Cardiac septum (tissue), 1 donor: ENCODE data around the gene TMPRSS4. TPM values are rescaled to one million over a fixed set of nuclear protein-coding genes. Genes with fewer than 3 reads are reported as not detected.

Experiments
- DNase-seq: peaks from one replicate; pipeline ENCODE4 v3.0.0-alpha.2; 2020; ENCODE audit warnings: low spot score
- intact Hi-C: fragments of 100-400 bp; cut with DNase I; formaldehyde crosslinking; loops from one replicate; pipeline ENCODE4 v1.14.0; 2022
- total RNA-seq: library from RNA; stranded (reverse); fragmentation: NEBNext Ultra II Directional; extraction: Animal tissue kit (Norgen Biotek cat#: 25700); gene quantifications from one replicate; pipeline ENCODE4 v1.2.1, GENCODE V29; 2021
- donor health status: DM: no; HTN: no; CAD: no.

The TMPRSS4 gene
- total RNA-seq, 1 donor from 2014 or later, result 0.32 TPM

GRCh38 chr11:118164885-118165284, 88.0 kb downstream of the TMPRSS4 start:
- intact Hi-C loops, result no loop called here
- DNase-seq, result no peak

DNA sequence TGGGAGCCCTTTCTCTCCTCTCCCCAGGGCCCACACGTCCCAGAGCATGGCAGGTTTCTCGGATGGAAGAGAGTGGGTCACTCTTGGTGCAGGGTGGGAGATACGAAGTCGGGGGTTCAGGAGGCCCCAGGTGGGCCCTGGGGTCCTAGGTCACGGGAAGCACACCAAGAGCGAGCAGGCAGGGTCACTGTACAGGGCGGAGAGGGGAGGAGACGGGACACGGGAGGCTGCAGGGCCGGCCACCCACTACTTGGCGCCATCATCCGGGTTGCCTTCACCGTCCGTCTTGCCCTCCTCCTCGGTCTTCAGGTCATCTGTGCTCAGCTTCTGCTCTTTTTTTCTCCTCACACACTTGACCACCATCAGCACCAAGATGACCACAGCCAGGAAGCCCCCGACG, 89.8 kb downstream of the TMPRSS4 start:
- intact Hi-C loops, result no loop called here
- DNase-seq, result no peak

DNA sequence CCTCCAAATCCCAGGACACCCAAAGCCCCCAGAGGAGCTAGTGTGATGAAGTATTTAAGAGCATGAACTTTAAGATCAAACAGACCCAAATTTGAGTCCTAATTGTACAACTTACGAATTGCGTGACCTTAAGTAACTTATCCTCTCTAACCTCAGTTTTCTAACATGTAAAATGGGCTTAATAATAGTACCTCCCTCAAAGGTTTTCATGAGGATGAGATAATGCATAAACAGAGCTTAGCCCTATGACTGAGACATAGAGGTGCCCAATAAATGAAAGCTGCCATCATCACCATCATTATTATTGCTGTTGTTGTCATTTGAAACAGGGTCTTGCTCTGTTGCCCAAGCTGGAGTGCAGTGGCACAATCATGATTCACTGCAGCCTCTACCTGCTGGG, 90.4 kb downstream of the TMPRSS4 start:
- intact Hi-C loops, result no loop called here
- no peak for DNase-seq

DNA sequence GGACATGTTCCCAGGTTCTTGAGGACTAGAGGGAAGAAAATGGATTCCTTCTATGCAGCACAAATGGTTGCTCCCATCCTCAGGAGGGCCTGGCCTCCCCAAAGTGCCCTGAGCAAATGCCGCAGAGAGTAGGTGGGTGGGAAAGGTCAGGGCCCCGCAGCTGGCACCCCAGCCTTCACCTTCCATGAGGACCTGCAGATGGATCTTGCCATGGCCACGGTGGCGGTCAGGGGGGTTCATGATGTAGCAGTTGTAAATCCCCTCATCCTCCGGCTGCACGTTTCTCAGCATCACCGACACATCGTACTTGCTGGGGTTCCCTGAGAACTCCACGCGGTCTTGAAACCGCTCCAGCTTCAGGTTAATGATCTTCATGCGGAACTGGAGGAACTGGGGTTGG, 91.0 kb downstream of the TMPRSS4 start:
- intact Hi-C loops, result no loop called here
- no peak for DNase-seq

- no peak for DNase-seq
- intact Hi-C loops, result no loop called here
Observed at GRCh38 chr11:118168316-118168715, 91.4 kb downstream of the TMPRSS4 start.

GRCh38 chr11:118168751-118169150, 91.9 kb downstream of the TMPRSS4 start:
- no peak for DNase-seq
- intact Hi-C loops, result no loop called here

DNA sequence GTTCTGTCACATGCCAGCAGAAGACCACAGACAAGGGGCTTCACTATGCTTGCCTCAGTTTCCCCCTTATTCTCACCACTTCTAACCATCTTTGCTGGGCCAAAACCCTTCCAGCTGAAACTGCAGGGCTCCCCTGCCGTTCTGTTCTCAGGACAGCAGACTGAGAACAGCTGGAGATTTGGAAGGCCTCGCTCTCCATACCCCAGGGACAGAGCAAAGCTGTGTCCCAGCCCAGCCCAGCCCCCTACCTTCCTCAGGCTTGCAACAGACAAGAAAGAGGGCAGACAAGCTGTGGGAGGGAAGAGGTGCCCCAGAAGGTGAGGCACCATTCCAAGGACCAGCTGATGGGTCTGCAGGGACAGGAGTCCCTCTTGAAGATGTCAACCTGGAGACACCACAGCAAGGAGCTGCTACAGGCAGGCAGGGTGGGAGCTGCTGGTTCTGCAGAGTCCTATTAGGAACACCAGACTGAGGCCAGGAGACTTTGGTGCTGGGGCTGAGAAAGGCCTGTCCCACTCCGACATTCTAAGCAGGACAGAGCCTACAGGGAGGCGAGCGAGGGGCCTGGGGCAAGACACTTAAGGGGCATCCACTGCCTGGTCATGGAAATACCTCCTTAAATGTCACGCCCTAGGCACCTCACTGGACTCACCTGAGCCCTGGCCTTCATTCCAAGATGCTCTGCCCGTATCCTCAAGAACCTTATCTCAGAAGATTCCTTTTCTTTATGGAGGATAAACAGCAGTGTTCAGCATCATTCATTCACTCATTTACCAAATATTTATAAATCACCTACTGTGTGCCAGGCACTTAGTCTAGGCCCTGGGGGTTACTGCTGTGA, 92.6 kb downstream of the TMPRSS4 start:
- no peak for DNase-seq
- intact Hi-C loops, result no loop called here

GRCh38 chr11:118170231-118170630, 93.4 kb downstream of the TMPRSS4 start:
- DNase-seq, result no peak
- intact Hi-C loops, result no loop called here

DNA sequence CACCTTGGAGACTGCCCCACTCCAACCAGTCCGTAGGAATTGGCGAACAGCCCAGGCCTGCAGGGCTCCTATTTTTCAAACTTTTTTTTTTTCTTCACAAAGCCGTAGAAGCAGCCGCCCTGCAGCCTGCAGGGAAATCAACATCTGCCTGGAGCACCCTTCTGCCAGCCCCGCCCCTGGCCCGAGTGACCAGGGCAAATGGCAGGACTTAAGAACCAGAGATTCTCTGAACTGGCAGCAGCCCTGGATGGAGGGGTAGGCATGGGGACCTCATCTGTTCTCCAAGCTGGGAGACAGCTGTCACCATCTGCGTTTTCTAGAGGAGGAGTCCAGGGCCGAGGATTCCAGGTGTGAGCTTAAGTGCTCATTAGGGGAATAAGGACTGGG, 94.0 kb downstream of the TMPRSS4 start:
- DNase-seq, result no peak
- intact Hi-C loops, result loop anchor here (1.0 kb wide), 1 partner anchor 26 kb away; no protein-coding TSS in a partner anchor

Other genes starting within 250 kb of the TMPRSS4 start
- gene FXYD6, start 200.4 kb upstream of the TMPRSS4 start, total RNA-seq, result 28.0 TPM
- not detected for gene TMPRSS13, start 147.7 kb upstream of the TMPRSS4 start, total RNA-seq
- gene IL10RA, start 90.7 kb upstream of the TMPRSS4 start, total RNA-seq, result 3.0 TPM
- gene SMIM35, start 9.9 kb downstream of the TMPRSS4 start, total RNA-seq, result not detected
- gene SCN4B, start 75.7 kb downstream of the TMPRSS4 start, total RNA-seq, result 17.0 TPM
- gene SCN2B, start 99.6 kb downstream of the TMPRSS4 start, total RNA-seq, result 20.0 TPM
- gene JAML, start 147.9 kb downstream of the TMPRSS4 start, total RNA-seq, result 5.4 TPM
- gene MPZL3, start 175.3 kb downstream of the TMPRSS4 start, total RNA-seq, result 3.8 TPM
- 24.2 TPM for gene MPZL2, start 187.2 kb downstream of the TMPRSS4 start, total RNA-seq
- gene CD3E, start 227.7 kb downstream of the TMPRSS4 start, total RNA-seq, result 0.48 TPM